Measurements from ENCODE around the gene HCLS1.

Gene HCLS1

DNA sequence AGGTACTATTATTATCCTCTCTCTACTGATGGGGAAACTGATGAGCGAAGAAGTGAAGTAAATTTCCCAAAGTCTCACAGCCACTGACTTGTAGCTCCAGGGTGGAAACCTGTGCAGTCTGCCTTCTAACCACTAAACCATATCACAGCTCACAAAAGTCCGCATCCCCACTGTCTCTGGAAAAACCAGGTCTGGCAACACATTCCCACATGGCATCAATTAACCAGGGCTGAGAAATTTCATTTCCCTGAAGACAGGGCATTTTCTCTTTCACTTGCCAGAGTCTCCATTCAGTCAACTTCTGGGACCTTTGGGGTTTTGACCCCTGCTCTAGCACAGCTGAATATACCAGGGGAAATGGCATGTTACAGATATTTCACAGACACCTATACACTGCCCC, 41.0 kb downstream of the HCLS1 start:
- no peak overlapping the region for H2BK12ac ChIP-seq (ENCODE audit: low read length)
- no peaks in the 10 kb centered on the region for H3K79me1 ChIP-seq (ENCODE audit: low read length)
- H3K4me2 ChIP-seq (ENCODE audit: low read length), result no peak overlapping the region
- no peaks in the 10 kb centered on the region for H3K4me1 ChIP-seq (ENCODE audit: control insufficient read depth in 1 of 2, insufficient read depth in 2 of 2, low read length in 2 of 2)
- H3K18ac ChIP-seq (ENCODE audit: low read length), result no peak overlapping the region
- H3K23ac ChIP-seq (ENCODE audit: low read length), result no peak overlapping the region
- no peaks in the 10 kb centered on the region for H3K36me3 ChIP-seq (ENCODE audit: control insufficient read depth in 1 of 2, insufficient read depth in 2 of 2, low read length in 2 of 2)
- DNase-seq, result no peak
- no peak overlapping the region for H3K4me3 ChIP-seq (ENCODE audit: low read depth, low read length)
- WGBS (ENCODE audit: extremely low coverage, insufficient coverage, insufficient read length), result no CpG with 5 or more reads among the region's 2 CpGs
- H2BK5ac ChIP-seq (ENCODE audit: low read depth, low read length, poor library complexity), result no peak overlapping the region
- H4K91ac ChIP-seq (ENCODE audit: low read depth, low read length), result no peak overlapping the region
- H3K9ac ChIP-seq (ENCODE audit: low read length), result no peak overlapping the region
- H2BK120ac ChIP-seq (ENCODE audit: insufficient read depth, low read length, poor library complexity), result no peak overlapping the region
- no peaks in the 10 kb centered on the region for H3K27me3 ChIP-seq (ENCODE audit: insufficient read depth, low read length)
- H3K4ac ChIP-seq (ENCODE audit: low read depth, low read length), result no peak overlapping the region
- no peak overlapping the region for H2AK5ac ChIP-seq (ENCODE audit: low read length)
- H4K12ac ChIP-seq (ENCODE audit: low read depth, low read length), result no peak overlapping the region
- H3K79me2 ChIP-seq (ENCODE audit: control insufficient read depth, insufficient read depth, low read length, poor library complexity), result no peaks in the 10 kb centered on the region
- no peak overlapping the region for H3K27ac ChIP-seq (ENCODE audit: low read depth, low read length)
- no peaks in the 10 kb centered on the region for H3K9me3 ChIP-seq (ENCODE audit: insufficient read depth, low read depth, low read length)
- H2AFZ ChIP-seq (ENCODE audit: insufficient read depth, low read length, poor library complexity), result no peak overlapping the region
- no peak overlapping the region for H4K8ac ChIP-seq (ENCODE audit: low read depth, low read length)
- no peak overlapping the region for H3K14ac ChIP-seq (ENCODE audit: low read length)

DNA sequence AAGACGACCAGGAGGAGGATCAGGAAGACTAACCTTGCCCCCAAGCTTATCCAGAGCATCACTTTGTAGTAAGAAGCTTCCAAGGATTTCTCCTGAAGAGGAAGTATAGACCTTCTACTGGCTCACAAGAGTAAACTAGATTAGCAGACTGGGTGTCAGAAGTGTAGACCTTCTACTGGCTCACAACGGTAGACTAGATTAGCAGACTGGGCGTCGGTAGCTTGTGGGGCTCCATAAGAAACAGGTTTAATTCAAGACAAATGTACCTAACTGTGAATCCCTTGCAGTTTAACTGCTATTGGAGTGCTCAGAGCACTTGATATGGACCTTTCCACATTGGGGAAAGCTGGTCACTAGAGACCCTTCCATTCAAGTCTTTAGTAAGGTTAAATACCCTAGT, 54.6 kb downstream of the HCLS1 start:
- no peaks in the 10 kb centered on the region for H3K27me3 ChIP-seq (ENCODE audit: insufficient read depth, low read length)
- WGBS (ENCODE audit: extremely low coverage, insufficient coverage, insufficient read length), result no CpG with 5 or more reads among the region's 4 CpGs
- no peak overlapping the region for H3K4me2 ChIP-seq (ENCODE audit: low read length)
- H2BK120ac ChIP-seq (ENCODE audit: insufficient read depth, low read length, poor library complexity), result no peak overlapping the region
- no peaks in the 10 kb centered on the region for H3K79me2 ChIP-seq (ENCODE audit: control insufficient read depth, insufficient read depth, low read length, poor library complexity)
- no peaks in the 10 kb centered on the region for H3K79me1 ChIP-seq (ENCODE audit: low read length)
- no peaks in the 10 kb centered on the region for H3K4me1 ChIP-seq (ENCODE audit: control insufficient read depth in 1 of 2, insufficient read depth in 2 of 2, low read length in 2 of 2)
- H3K4me3 ChIP-seq (ENCODE audit: low read depth, low read length), result no peak overlapping the region
- no peak for DNase-seq
- no peak overlapping the region for H4K12ac ChIP-seq (ENCODE audit: low read depth, low read length)
- no peak overlapping the region for H4K8ac ChIP-seq (ENCODE audit: low read depth, low read length)
- no peak overlapping the region for H3K9ac ChIP-seq (ENCODE audit: low read length)
- H3K9me3 ChIP-seq (ENCODE audit: insufficient read depth, low read depth, low read length), result no peaks in the 10 kb centered on the region
- H3K36me3 ChIP-seq (ENCODE audit: control insufficient read depth in 1 of 2, insufficient read depth in 2 of 2, low read length in 2 of 2), result no peaks in the 10 kb centered on the region
- no peak overlapping the region for H2BK12ac ChIP-seq (ENCODE audit: low read length)
- H3K27ac ChIP-seq (ENCODE audit: low read depth, low read length), result no peak overlapping the region
- H2BK5ac ChIP-seq (ENCODE audit: low read depth, low read length, poor library complexity), result no peak overlapping the region
- H3K4ac ChIP-seq (ENCODE audit: low read depth, low read length), result no peak overlapping the region
- no peak overlapping the region for H3K18ac ChIP-seq (ENCODE audit: low read length)
- no peak overlapping the region for H3K23ac ChIP-seq (ENCODE audit: low read length)
- H3K14ac ChIP-seq (ENCODE audit: low read length), result no peak overlapping the region
- H4K91ac ChIP-seq (ENCODE audit: low read depth, low read length), result no peak overlapping the region
- no peak overlapping the region for H2AK5ac ChIP-seq (ENCODE audit: low read length)
- no peak overlapping the region for H2AFZ ChIP-seq (ENCODE audit: insufficient read depth, low read length, poor library complexity)

GRCh38 chr3:121604759-121605158, 55.9 kb downstream of the HCLS1 start:
- H3K9ac ChIP-seq (ENCODE audit: low read length), result no peak overlapping the region
- H4K12ac ChIP-seq (ENCODE audit: low read depth, low read length), result no peak overlapping the region
- H4K8ac ChIP-seq (ENCODE audit: low read depth, low read length), result no peak overlapping the region
- no peak overlapping the region for H2BK12ac ChIP-seq (ENCODE audit: low read length)
- no peaks in the 10 kb centered on the region for H3K36me3 ChIP-seq (ENCODE audit: control insufficient read depth in 1 of 2, insufficient read depth in 2 of 2, low read length in 2 of 2)
- H3K4me3 ChIP-seq (ENCODE audit: low read depth, low read length), result no peak overlapping the region
- H4K91ac ChIP-seq (ENCODE audit: low read depth, low read length), result no peak overlapping the region
- WGBS (ENCODE audit: extremely low coverage, insufficient coverage, insufficient read length), result no CpG with 5 or more reads among the region's 2 CpGs
- H3K14ac ChIP-seq (ENCODE audit: low read length), result no peak overlapping the region
- H3K27me3 ChIP-seq (ENCODE audit: insufficient read depth, low read length), result no peaks in the 10 kb centered on the region
- H3K27ac ChIP-seq (ENCODE audit: low read depth, low read length), result no peak overlapping the region
- H2BK120ac ChIP-seq (ENCODE audit: insufficient read depth, low read length, poor library complexity), result no peak overlapping the region
- no peak overlapping the region for H2AK5ac ChIP-seq (ENCODE audit: low read length)
- H2BK5ac ChIP-seq (ENCODE audit: low read depth, low read length, poor library complexity), result no peak overlapping the region
- H3K23ac ChIP-seq (ENCODE audit: low read length), result no peak overlapping the region
- H3K18ac ChIP-seq (ENCODE audit: low read length), result no peak overlapping the region
- H3K9me3 ChIP-seq (ENCODE audit: insufficient read depth, low read depth, low read length), result no peaks in the 10 kb centered on the region
- H3K4ac ChIP-seq (ENCODE audit: low read depth, low read length), result no peak overlapping the region
- H3K79me2 ChIP-seq (ENCODE audit: control insufficient read depth, insufficient read depth, low read length, poor library complexity), result no peaks in the 10 kb centered on the region
- H2AFZ ChIP-seq (ENCODE audit: insufficient read depth, low read length, poor library complexity), result no peak overlapping the region
- H3K79me1 ChIP-seq (ENCODE audit: low read length), result no peaks in the 10 kb centered on the region
- no peak for DNase-seq
- H3K4me2 ChIP-seq (ENCODE audit: low read length), result no peak overlapping the region
- no peaks in the 10 kb centered on the region for H3K4me1 ChIP-seq (ENCODE audit: control insufficient read depth in 1 of 2, insufficient read depth in 2 of 2, low read length in 2 of 2)

- Histone ChIP-seq H3K79me2 (ENCODE audit: control insufficient read depth, insufficient read depth, low read length, poor library complexity) (no peaks in the 10 kb centered on the region), H3K23ac (ENCODE audit: low read length) (no peak overlapping the region), H3K4ac (ENCODE audit: low read depth, low read length) (no peak overlapping the region), H3K9ac (ENCODE audit: low read length) (no peak overlapping the region), H3K14ac (ENCODE audit: low read length) (no peak overlapping the region), H3K4me3 (ENCODE audit: low read depth, low read length) (no peak overlapping the region), H3K9me3 (ENCODE audit: insufficient read depth, low read depth, low read length) (no peaks in the 10 kb centered on the region), H3K4me2 (ENCODE audit: low read length) (no peak overlapping the region), H3K79me1 (ENCODE audit: low read length) (no peaks in the 10 kb centered on the region), H3K4me1 (ENCODE audit: control insufficient read depth in 1 of 2, insufficient read depth in 2 of 2, low read length in 2 of 2) (no peaks in the 10 kb centered on the region), H3K18ac (ENCODE audit: low read length) (no peak overlapping the region), H2BK120ac (ENCODE audit: insufficient read depth, low read length, poor library complexity) (no peak overlapping the region), H2BK5ac (ENCODE audit: low read depth, low read length, poor library complexity) (no peak overlapping the region), H4K91ac (ENCODE audit: low read depth, low read length) (no peak overlapping the region), H2BK12ac (ENCODE audit: low read length) (no peak overlapping the region), H2AFZ (ENCODE audit: insufficient read depth, low read length, poor library complexity) (no peak overlapping the region), H3K36me3 (ENCODE audit: control insufficient read depth in 1 of 2, insufficient read depth in 2 of 2, low read length in 2 of 2) (no peaks in the 10 kb centered on the region), H3K27me3 (ENCODE audit: insufficient read depth, low read length) (no peaks in the 10 kb centered on the region), H3K27ac (ENCODE audit: low read depth, low read length) (no peak overlapping the region), H4K8ac (ENCODE audit: low read depth, low read length) (no peak overlapping the region), H4K12ac (ENCODE audit: low read depth, low read length) (no peak overlapping the region), H2AK5ac (ENCODE audit: low read length) (no peak overlapping the region)
- no CpG with 5 or more reads among the region's 4 CpGs for WGBS (ENCODE audit: extremely low coverage, insufficient coverage, insufficient read length)
- no peak for DNase-seq
These were observed 59.4 kb downstream of the HCLS1 start for GRCh38 chr3:121601212-121601812.

Data from trophoblast cell (in vitro differentiated cells and primary cell).